Endothelial cell (in vitro differentiated cells): ENCODE results near the gene GPRC5D. TPM values are rescaled to one million over a fixed set of nuclear protein-coding genes. Genes with fewer than 3 reads are reported as not detected.

ENCODE experiments used
- DNase-seq: peaks from one replicate; pipeline ENCODE4 v3.0.0; 2021; ENCODE audit warnings: low spot score
- H3K27ac Mint-ChIP-seq: one replicate; pipeline ENCODE4 v1.8.0; 2021; ENCODE audit warnings: mixed read lengths, inconsistent platforms; ENCODE audit not compliant: unreplicated experiment
- H3K27me3 Mint-ChIP-seq: one replicate; pipeline ENCODE4 v1.8.0; 2021; ENCODE audit warnings: mild to moderate bottlenecking, moderate library complexity, mixed read lengths, inconsistent platforms; ENCODE audit not compliant: unreplicated experiment
- H3K36me3 Mint-ChIP-seq: one replicate; pipeline ENCODE4 v1.8.0; 2021; ENCODE audit warnings: mild to moderate bottlenecking, low read depth, mixed read lengths, inconsistent platforms; ENCODE audit not compliant: unreplicated experiment
- H3K4me1 Mint-ChIP-seq: one replicate; pipeline ENCODE4 v1.8.0; 2021; ENCODE audit warnings: mild to moderate bottlenecking, mixed read lengths, inconsistent platforms; ENCODE audit not compliant: unreplicated experiment
- H3K4me3 Mint-ChIP-seq: one replicate; pipeline ENCODE4 v1.8.0; 2021; ENCODE audit warnings: mild to moderate bottlenecking, mixed read lengths, inconsistent platforms; ENCODE audit not compliant: unreplicated experiment
- H3K9me3 Mint-ChIP-seq: one replicate; pipeline ENCODE4 v1.8.0; 2021; ENCODE audit warnings: mixed read lengths, inconsistent platforms; ENCODE audit not compliant: unreplicated experiment
- CTCF ChIP-seq: fragments of 200-600 bp; sonication (generic); IDR thresholded peaks from one replicate; pipeline ENCODE4 v1.5.0; 2021; ENCODE audit warnings: antibody characterized with exemption; ENCODE audit not compliant: unreplicated experiment
- total RNA-seq: library from RNA; stranded (reverse); fragmentation: NEBNext Ultra II Directional; extraction: Animal tissue kit (Norgen Biotek cat#: 25700); gene quantifications from one replicate; pipeline ENCODE4 v1.2.1, GENCODE V29; 2021; ENCODE audit not compliant: unreplicated experiment

Gene GPRC5D
- total RNA-seq, 1 donor from 2014 or later, result not detected

- no peaks in the 10 kb centered on the region for H3K36me3 Mint-ChIP-seq
- H3K4me3 Mint-ChIP-seq, result no peak overlapping the region
- peaks cover 3% of the 10 kb centered on the region for H3K27me3 Mint-ChIP-seq
- H3K4me1 Mint-ChIP-seq, result peaks cover 7% of the 10 kb centered on the region
- H3K27ac Mint-ChIP-seq, result no peak overlapping the region
- DNase-seq, result no peak
- H3K9me3 Mint-ChIP-seq, result no peaks in the 10 kb centered on the region
- TF ChIP-seq CTCF, result no peak
Measured at GRCh38 chr12:12893438-12893837, 58.5 kb downstream of the GPRC5D start.

- no peaks in the 10 kb centered on the region for H3K36me3 Mint-ChIP-seq
- H3K4me3 Mint-ChIP-seq, result no peak overlapping the region
- no peak for TF ChIP-seq CTCF
- H3K4me1 Mint-ChIP-seq, result peaks cover 7% of the 10 kb centered on the region
- peaks cover 3% of the 10 kb centered on the region for H3K27me3 Mint-ChIP-seq
- DNase-seq, result no peak
- no peaks in the 10 kb centered on the region for H3K9me3 Mint-ChIP-seq
- no peak overlapping the region for H3K27ac Mint-ChIP-seq
Measured at GRCh38 chr12:12892681-12893141, 59.3 kb downstream of the GPRC5D start.

GRCh38 chr12:12891881-12892355 lies 60.1 kb downstream of the GPRC5D start:
- Mint-ChIP-seq H3K4me1 (peaks cover 7% of the 10 kb centered on the region), H3K27me3 (peaks cover 3% of the 10 kb centered on the region), H3K36me3 (no peaks in the 10 kb centered on the region), H3K9me3 (no peaks in the 10 kb centered on the region), H3K4me3 (peak overlapping the region; percentile 76), H3K27ac (peak overlapping the region; percentile 57)
- no peak for TF ChIP-seq CTCF
- DNase-seq, result no peak

GRCh38 chr12:12891080-12891880 lies 60.7 kb downstream of the GPRC5D start, which contains the start of gene GPRC5A:
GPRC5A (plus strand) TSS chr12:12891562; CDS start chr12:12908250, 16,688 bp downstream.
- Mint-ChIP-seq H3K36me3 (no peaks in the 10 kb centered on the region), H3K4me3 (peak within 1 kb of the TSS; percentile 84), H3K4me1 (peaks cover 7% of the 10 kb centered on the region), H3K27me3 (peaks cover 3% of the 10 kb centered on the region), H3K27ac (peak within 1 kb of the TSS; percentile 57), H3K9me3 (no peaks in the 10 kb centered on the region)
- TF ChIP-seq CTCF, result no peak
- DNase-seq, result peak; percentile 26

Other genes starting within 250 kb of the GPRC5D start
- gene CDKN1B, start 234.8 kb downstream of the GPRC5D start, total RNA-seq, result 34.6 TPM
- gene APOLD1, start 166.5 kb downstream of the GPRC5D start, total RNA-seq, result 5.2 TPM
- gene DDX47, start 138.8 kb downstream of the GPRC5D start, total RNA-seq, result 45.1 TPM
- gene GPRC5A, start 60.6 kb downstream of the GPRC5D start, total RNA-seq, result 3.4 TPM
- gene HEBP1, start 48.1 kb upstream of the GPRC5D start, total RNA-seq, result 83.3 TPM
- gene FAM234B, start 92.2 kb upstream of the GPRC5D start, total RNA-seq, result 36.3 TPM
- 0.46 TPM for gene GSG1, start 151.5 kb upstream of the GPRC5D start, total RNA-seq
- 273 TPM for gene EMP1, start 244.6 kb upstream of the GPRC5D start, total RNA-seq